Sigmoid colon (tissue), 7 donors: ENCODE results near the gene CBFA2T3. TPM values are rescaled to one million over a fixed set of nuclear protein-coding genes. Genes with fewer than 3 reads are reported as not detected.

Source experiments
- DNase-seq: peaks from one replicate; pipeline ENCODE4 v3.0.0-alpha.2; 2019
- H3K27ac ChIP-seq, 4 donors: fragments of 200-600 bp; sonication (generic); one replicate each; pipeline ENCODE4 v1.5.1; 2016 to 2019; ENCODE audit warnings: mild to moderate bottlenecking in 1 of 4
- H3K27me3 ChIP-seq, 3 donors: fragments of 200-600 bp; sonication (generic); one replicate each; pipeline ENCODE4 v1.5.1; 2019; ENCODE audit warnings: mild to moderate bottlenecking in 1 of 3
- H3K36me3 ChIP-seq, 4 donors: fragments of 200-600 bp; sonication (generic); one replicate each; pipeline ENCODE4 v1.5.1; 2016 to 2019
- H3K4me1 ChIP-seq, 4 donors: fragments of 200-600 bp; sonication (generic); one replicate each; pipeline ENCODE4 v1.5.1; 2017 to 2019
- H3K4me3 ChIP-seq, 4 donors: fragments of 200-600 bp; sonication (generic); one replicate each; pipeline ENCODE4 v1.5.1; 2017 to 2019; ENCODE audit warnings: mild to moderate bottlenecking in 2 of 4, moderate library complexity in 1 of 4
- H3K9me3 ChIP-seq, 4 donors: fragments of 200-600 bp in 3 of 4; sonication (generic) in 3 of 4; one replicate each; pipeline versions ENCODE4 v1.5.1 to v1.6.1; 2013 to 2019
- EP300 ChIP-seq, 4 donors: sonication (generic); formaldehyde crosslinking; IDR thresholded peaks; one replicate each; pipeline ENCODE4 v1.6.1; 2017; ENCODE audit warnings: antibody characterized with exemption in 4 of 4
- POLR2A ChIP-seq, 2 donors: fragments of 450-650 bp; IDR thresholded peaks; one replicate each; pipeline ENCODE4 v1.6.1; 2016; ENCODE audit warnings: antibody characterized with exemption in 2 of 2, mild to moderate bottlenecking in 2 of 2, moderate library complexity in 2 of 2
- POLR2AphosphoS5 ChIP-seq, 4 donors: sonication (generic); formaldehyde crosslinking; IDR thresholded peaks; one replicate each; pipeline ENCODE4 v1.6.1; 2017; ENCODE audit warnings: antibody characterized with exemption in 4 of 4
- WGBS, 2 donors: extraction: QIAGEN DNeasy Blood & Tissue Kit; methylation state at CpG; one replicate each; pipeline ENCODE4 v1.1.7; 2013; 5-methylcytosine and 5-hydroxymethylcytosine counted together
- intact Hi-C: fragments of 100-400 bp; cut with DNase I; formaldehyde crosslinking; loops from one replicate; pipeline ENCODE4 v1.15.1; 2023
- polyA plus RNA-seq, 3 donors: library from polyadenylated mRNA; stranded (reverse); fragments of 200-250 nt; gene quantifications; one replicate each; pipeline ENCODE4 v1.2.3, GENCODE V29; 2013
- total RNA-seq, 4 donors: library from RNA; depleted of rRNA; stranded (reverse); fragments of >200 nt; gene quantifications; one replicate each; pipeline ENCODE4 v1.1.0, GENCODE V29; 2016
- TF ChIP-seq, protein P1 (sequence below), 4 experiments: fragments of 450-650 bp in 3 of 4; fragments of 200-600 bp in 1 of 4; IDR thresholded peaks; one replicate each; pipeline ENCODE4 v1.5.1; 2016 to 2019; ENCODE audit warnings: antibody characterized with exemption in 4 of 4, mild to moderate bottlenecking in 3 of 4, moderate library complexity in 2 of 4
- donor health status: healthy with polysubstance abuse.
- donor health status: Bipolar disorder and iron deficiency.
- donor health status: healthy.

Gene CBFA2T3
- total and polyA plus RNA-seq, 7 donors = 0.95 to 26.8 (median 4.3) TPM

DNA sequence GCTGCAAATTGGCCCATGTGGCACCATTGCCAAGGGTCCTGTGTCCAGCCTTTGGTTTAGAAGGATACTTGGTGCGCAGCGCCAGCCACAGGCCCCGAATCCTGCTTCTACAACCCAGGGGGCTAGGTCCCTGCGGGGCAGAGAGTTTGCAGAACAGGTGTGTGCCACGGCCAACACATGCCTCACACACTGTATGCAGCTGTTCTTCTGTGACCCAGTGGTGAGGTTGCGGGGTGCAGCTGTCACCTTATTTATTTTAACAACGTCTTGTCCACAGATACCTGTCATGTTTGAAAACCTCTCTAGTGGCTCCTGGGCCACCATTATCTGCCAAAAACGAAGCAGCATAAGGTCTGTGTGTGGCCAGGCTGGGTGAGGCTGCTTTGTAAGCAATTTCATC is 11.6 kb downstream of the CBFA2T3 start:
- 61 to 65% methylated on average over 8 of the region's 8 CpGs for WGBS, 2 donors
- no peak for TF ChIP-seq POLR2AphosphoS5 (IDR thresholded peaks at IDR 0.05)
- TF ChIP-seq, protein P1, sequence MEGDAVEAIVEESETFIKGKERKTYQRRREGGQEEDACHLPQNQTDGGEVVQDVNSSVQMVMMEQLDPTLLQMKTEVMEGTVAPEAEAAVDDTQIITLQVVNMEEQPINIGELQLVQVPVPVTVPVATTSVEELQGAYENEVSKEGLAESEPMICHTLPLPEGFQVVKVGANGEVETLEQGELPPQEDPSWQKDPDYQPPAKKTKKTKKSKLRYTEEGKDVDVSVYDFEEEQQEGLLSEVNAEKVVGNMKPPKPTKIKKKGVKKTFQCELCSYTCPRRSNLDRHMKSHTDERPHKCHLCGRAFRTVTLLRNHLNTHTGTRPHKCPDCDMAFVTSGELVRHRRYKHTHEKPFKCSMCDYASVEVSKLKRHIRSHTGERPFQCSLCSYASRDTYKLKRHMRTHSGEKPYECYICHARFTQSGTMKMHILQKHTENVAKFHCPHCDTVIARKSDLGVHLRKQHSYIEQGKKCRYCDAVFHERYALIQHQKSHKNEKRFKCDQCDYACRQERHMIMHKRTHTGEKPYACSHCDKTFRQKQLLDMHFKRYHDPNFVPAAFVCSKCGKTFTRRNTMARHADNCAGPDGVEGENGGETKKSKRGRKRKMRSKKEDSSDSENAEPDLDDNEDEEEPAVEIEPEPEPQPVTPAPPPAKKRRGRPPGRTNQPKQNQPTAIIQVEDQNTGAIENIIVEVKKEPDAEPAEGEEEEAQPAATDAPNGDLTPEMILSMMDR (IDR thresholded peaks at IDR 0.05) = no peak
- TF ChIP-seq EP300 (IDR thresholded peaks at IDR 0.05) = no peak
- TF ChIP-seq POLR2A (IDR thresholded peaks at IDR 0.05) = no peak
- H3K4me3 ChIP-seq = no peak overlapping the region
- intact Hi-C loops = no loop called here
- no peak overlapping the region for H3K27ac ChIP-seq
- no peaks in the 10 kb centered on the region for H3K36me3 ChIP-seq
- H3K27me3 ChIP-seq = peaks cover 5 to 46% (median 26%) of the 10 kb centered on the region in 3 donors
- no peaks in the 10 kb centered on the region for H3K9me3 ChIP-seq
- DNase-seq = no peak
- H3K4me1 ChIP-seq = no peaks in the 10 kb centered on the region

DNA sequence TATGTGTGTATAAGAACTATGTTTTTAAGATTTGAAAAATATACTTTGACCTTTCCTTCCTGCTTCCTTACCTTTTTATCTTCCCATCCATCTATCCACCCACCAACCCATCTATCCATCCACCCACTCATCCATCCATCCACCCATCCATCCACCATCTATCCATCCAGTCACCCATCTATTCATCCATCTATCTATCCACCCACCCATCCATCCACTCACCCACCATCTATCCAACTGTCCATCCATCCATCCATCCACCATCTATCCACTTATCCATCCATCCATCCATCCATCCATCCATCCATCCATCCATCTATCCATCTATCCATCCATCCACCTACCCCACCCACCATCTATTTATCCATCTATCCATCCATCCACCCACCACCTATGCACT is 12.4 kb downstream of the CBFA2T3 start:
- no peaks in the 10 kb centered on the region for H3K9me3 ChIP-seq
- DNase-seq = no peak
- H3K36me3 ChIP-seq = no peaks in the 10 kb centered on the region
- TF ChIP-seq POLR2A (IDR thresholded peaks at IDR 0.05) (no peak), POLR2AphosphoS5 (IDR thresholded peaks at IDR 0.05) (no peak), EP300 (IDR thresholded peaks at IDR 0.05) (no peak)
- intact Hi-C loops = no loop called here
- H3K4me1 ChIP-seq = no peaks in the 10 kb centered on the region
- H3K27me3 ChIP-seq = peaks cover 5 to 38% (median 18%) of the 10 kb centered on the region in 3 donors
- H3K4me3 ChIP-seq = no peak overlapping the region
- H3K27ac ChIP-seq = no peak overlapping the region

DNA sequence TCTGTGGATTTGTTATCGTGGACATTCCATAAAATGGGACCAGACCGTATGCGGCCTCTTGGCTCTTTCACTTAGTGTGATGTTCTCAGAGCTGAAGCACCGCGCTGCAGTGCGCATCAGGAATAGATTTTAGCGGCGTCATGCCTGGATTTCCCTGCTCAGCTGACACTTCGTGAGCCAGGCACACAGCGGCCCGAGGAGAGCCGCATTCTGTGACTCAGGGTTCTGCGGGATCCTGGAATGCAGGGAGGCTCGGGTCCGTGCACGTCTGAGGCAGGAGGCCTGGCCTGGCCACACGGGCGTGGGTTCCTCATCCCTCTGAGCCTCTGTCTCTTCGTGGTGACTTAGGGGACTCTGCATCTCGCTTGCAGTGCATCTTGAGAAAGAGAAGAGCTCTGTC is 13.4 kb downstream of the CBFA2T3 start:
- Histone ChIP-seq H3K27ac (no peak overlapping the region), H3K4me3 (no peak overlapping the region), H3K27me3 (peaks cover 2 to 27% (median 8%) of the 10 kb centered on the region in 3 donors), H3K36me3 (no peaks in the 10 kb centered on the region), H3K4me1 (no peaks in the 10 kb centered on the region), H3K9me3 (no peaks in the 10 kb centered on the region)
- no peak for DNase-seq
- 83 to 89% methylated on average over 20 of the region's 20 CpGs for WGBS, 2 donors
- TF ChIP-seq POLR2AphosphoS5 (IDR thresholded peaks at IDR 0.05) (no peak), EP300 (IDR thresholded peaks at IDR 0.05) (no peak), POLR2A (IDR thresholded peaks at IDR 0.05) (no peak)
- TF ChIP-seq, protein P1 (IDR thresholded peaks at IDR 0.05) = no peak
- intact Hi-C loops = no loop called here

DNA sequence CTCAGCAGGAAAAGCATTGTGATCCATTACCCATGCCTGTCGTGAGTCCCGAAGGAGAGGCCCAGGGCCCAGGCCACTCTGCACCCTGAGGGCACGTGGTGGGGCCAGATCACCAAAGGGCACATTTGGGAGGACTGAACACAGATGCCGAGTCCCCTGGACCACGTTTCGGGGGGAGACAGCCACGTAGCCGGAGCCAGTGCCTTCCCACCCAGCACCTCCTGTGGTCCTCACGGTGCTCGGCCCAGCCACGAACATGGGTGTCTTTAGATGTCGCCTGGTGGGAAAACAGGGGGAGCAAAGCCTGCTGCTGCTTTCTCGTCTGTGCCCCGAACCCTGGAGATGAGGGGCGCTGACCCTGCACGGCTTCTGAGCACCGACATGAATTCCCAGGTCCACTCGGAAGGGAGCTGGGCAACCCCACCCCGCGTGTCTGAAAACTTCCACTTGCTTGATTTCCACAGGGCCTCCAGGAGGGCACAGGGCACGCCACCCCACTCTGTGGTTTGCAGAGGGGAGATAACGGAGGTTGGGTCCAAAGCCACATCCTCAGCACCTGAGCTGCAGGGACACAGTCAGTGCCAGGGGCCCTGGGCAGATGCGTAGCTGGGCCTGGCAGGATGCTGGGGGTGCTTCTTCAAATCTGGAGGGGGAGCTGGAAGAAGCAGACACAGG is 14.4 kb downstream of the CBFA2T3 start:
- Histone ChIP-seq H3K27ac (no peak overlapping the region), H3K4me3 (no peak overlapping the region), H3K36me3 (no peaks in the 10 kb centered on the region), H3K4me1 (no peaks in the 10 kb centered on the region), H3K27me3 (peaks cover 0 to 23% (median under 1%) of the 10 kb centered on the region in 3 donors), H3K9me3 (no peaks in the 10 kb centered on the region)
- no peak for DNase-seq
- intact Hi-C loops = no loop called here
- 76 to 86% methylated on average over 23 of the region's 23 CpGs for WGBS, 2 donors
- no peak for TF ChIP-seq EP300 (IDR thresholded peaks at IDR 0.05)
- TF ChIP-seq POLR2A (IDR thresholded peaks at IDR 0.05) = no peak
- TF ChIP-seq POLR2AphosphoS5 (IDR thresholded peaks at IDR 0.05) = no peak
- TF ChIP-seq, protein P1 (IDR thresholded peaks at IDR 0.05) = no peak

DNA sequence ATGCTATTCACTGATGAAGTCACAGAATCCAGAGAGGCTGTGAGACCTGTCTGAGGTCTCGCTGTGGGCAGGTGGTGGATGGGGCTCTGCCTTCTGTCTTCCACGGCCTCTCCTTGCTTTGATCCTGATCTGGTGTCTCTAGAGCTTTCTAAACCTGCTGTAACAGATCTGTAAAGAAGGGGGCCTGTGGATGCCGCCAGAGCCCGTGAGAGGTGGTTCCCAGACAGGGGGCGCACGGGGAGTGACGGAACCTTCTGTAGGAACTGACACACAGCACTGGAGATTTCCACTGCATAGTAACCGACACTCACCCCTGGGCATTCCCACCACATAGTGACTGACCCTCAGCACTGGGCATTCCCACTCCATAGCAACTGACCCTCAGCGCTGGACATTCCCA is 16.0 kb downstream of the CBFA2T3 start:
- Histone ChIP-seq H3K27me3 (peaks cover 3 to 23% (median 11%) of the 10 kb centered on the region in 3 donors), H3K4me1 (no peaks in the 10 kb centered on the region), H3K27ac (no peak overlapping the region), H3K36me3 (no peaks in the 10 kb centered on the region), H3K9me3 (no peaks in the 10 kb centered on the region), H3K4me3 (no peak overlapping the region)
- intact Hi-C loops = no loop called here
- TF ChIP-seq, protein P1 (IDR thresholded peaks at IDR 0.05) = no peak
- TF ChIP-seq POLR2AphosphoS5 (IDR thresholded peaks at IDR 0.05) (no peak), POLR2A (IDR thresholded peaks at IDR 0.05) (no peak), EP300 (IDR thresholded peaks at IDR 0.05) (no peak)
- DNase-seq = no peak
- WGBS, 2 donors = 89 to 90% methylated on average over 9 of the region's 9 CpGs
